ENCODE results near the gene DENND1A.
A peak's percentile ranks its signal among the peaks of the same experiment; 100 is the strongest.

Gene DENND1A

DNA sequence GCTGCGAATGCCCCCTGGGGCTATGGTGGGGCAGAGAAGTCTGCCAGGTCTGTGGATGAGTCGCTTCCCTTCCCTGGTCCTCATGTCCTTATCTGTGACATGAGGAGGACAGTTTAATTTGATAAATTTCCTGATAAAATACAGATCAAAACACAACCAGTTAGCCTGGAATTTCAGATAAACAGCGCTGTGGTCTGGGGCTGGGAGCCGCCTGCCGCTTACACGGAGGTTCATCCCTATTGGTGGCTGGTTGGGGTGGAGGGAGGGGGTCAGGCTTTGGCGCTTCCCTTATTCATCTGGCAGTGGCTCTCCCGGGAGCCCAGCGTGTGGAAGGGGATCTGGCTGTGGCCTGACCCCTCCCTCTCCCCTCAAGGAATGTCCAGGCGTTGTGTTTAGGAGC, 556.0 kb downstream of the DENND1A start:
- H3K4me1 ChIP-seq (ENCODE audit: control insufficient read depth, insufficient read depth, low read depth, low read length): peaks cover 55% of the 10 kb centered on the region
- 5% methylated on average over 8 of the region's 10 CpGs for WGBS
- H3K4me3 ChIP-seq (ENCODE audit: insufficient read depth in 1 of 2, low read depth in 1 of 2, low read length in 2 of 2): no peak overlapping the region
- H3K4ac ChIP-seq (ENCODE audit: low read depth in 1 of 2, low read length in 2 of 2): no peak overlapping the region
- no peak overlapping the region for H3K23ac ChIP-seq (ENCODE audit: low read length in 2 of 2)
- H3K79me1 ChIP-seq (replicated peaks; ENCODE audit: low read length, poor library complexity, severe bottlenecking): no peaks in the 10 kb centered on the region
- peak; percentile 38 for DNase-seq
- H2BK15ac ChIP-seq (ENCODE audit: low read depth, poor library complexity, severe bottlenecking): no peak overlapping the region
- no peak overlapping the region for H3K9ac ChIP-seq (ENCODE audit: low read length)
- no peak overlapping the region for H4K91ac ChIP-seq (ENCODE audit: low read length)
- no peak overlapping the region for H3K4me2 ChIP-seq (ENCODE audit: low read length, poor library complexity, severe bottlenecking)
- H2AFZ ChIP-seq (ENCODE audit: low read depth, low read length): no peak overlapping the region
- H3K9me3 ChIP-seq (ENCODE audit: control insufficient read depth, low read length): no peaks in the 10 kb centered on the region
- no peaks in the 10 kb centered on the region for H3K36me3 ChIP-seq (ENCODE audit: control insufficient read depth in 1 of 2, insufficient read depth in 2 of 2, low read depth in 1 of 2, low read length in 2 of 2)
- H4K8ac ChIP-seq (ENCODE audit: low read length): peak overlapping the region; percentile 20
- H2BK12ac ChIP-seq (ENCODE audit: low read length in 2 of 2): no peak overlapping the region
- no peak overlapping the region for H2BK120ac ChIP-seq (ENCODE audit: low read depth, low read length)
- H3K14ac ChIP-seq (ENCODE audit: low read length in 2 of 2): no peak overlapping the region
- peak overlapping the region in 1 of 2 experiments; percentile 51 for H3K18ac ChIP-seq (ENCODE audit: low read depth in 1 of 2, low read length in 2 of 2)
- peaks cover 21 to 90% of the 10 kb centered on the region in 2 experiments for H3K27me3 ChIP-seq (ENCODE audit: control insufficient read depth in 1 of 2, insufficient read depth in 1 of 2, low read length in 2 of 2)
- no peak overlapping the region for H2AK5ac ChIP-seq (ENCODE audit: low read length, severe bottlenecking)
- H3K27ac ChIP-seq (ENCODE audit: low read length, poor library complexity, severe bottlenecking): no peak overlapping the region
- no peak overlapping the region for H2BK5ac ChIP-seq (ENCODE audit: low read depth, low read length, poor library complexity, severe bottlenecking)

GRCh38 chr9:123373447-123373923, 556.4 kb downstream of the DENND1A start:
- H3K14ac ChIP-seq (ENCODE audit: low read length in 2 of 2): peak overlapping the region in 1 of 2 experiments; percentile 36
- peak overlapping the region; percentile 20 for H4K8ac ChIP-seq (ENCODE audit: low read length)
- H2BK120ac ChIP-seq (ENCODE audit: low read depth, low read length): no peak overlapping the region
- no peaks in the 10 kb centered on the region for H3K36me3 ChIP-seq (ENCODE audit: control insufficient read depth in 1 of 2, insufficient read depth in 2 of 2, low read depth in 1 of 2, low read length in 2 of 2)
- H3K9me3 ChIP-seq (ENCODE audit: control insufficient read depth, low read length): no peaks in the 10 kb centered on the region
- H3K4ac ChIP-seq (ENCODE audit: low read depth in 1 of 2, low read length in 2 of 2): no peak overlapping the region
- no peak overlapping the region for H3K4me2 ChIP-seq (ENCODE audit: low read length, poor library complexity, severe bottlenecking)
- no peaks in the 10 kb centered on the region for H3K79me1 ChIP-seq (replicated peaks; ENCODE audit: low read length, poor library complexity, severe bottlenecking)
- H3K4me3 ChIP-seq (ENCODE audit: insufficient read depth in 1 of 2, low read depth in 1 of 2, low read length in 2 of 2): no peak overlapping the region
- no peak overlapping the region for H2AK5ac ChIP-seq (ENCODE audit: low read length, severe bottlenecking)
- H3K4me1 ChIP-seq (ENCODE audit: control insufficient read depth, insufficient read depth, low read depth, low read length): peaks cover 59% of the 10 kb centered on the region
- 64% methylated on average over 47 of the region's 60 CpGs for WGBS
- no peak overlapping the region for H2BK12ac ChIP-seq (ENCODE audit: low read length in 2 of 2)
- H3K9ac ChIP-seq (ENCODE audit: low read length): no peak overlapping the region
- no peak overlapping the region for H2BK5ac ChIP-seq (ENCODE audit: low read depth, low read length, poor library complexity, severe bottlenecking)
- H3K27me3 ChIP-seq (ENCODE audit: control insufficient read depth in 1 of 2, insufficient read depth in 1 of 2, low read length in 2 of 2): peaks cover 23 to 93% of the 10 kb centered on the region in 2 experiments
- no peak overlapping the region for H3K23ac ChIP-seq (ENCODE audit: low read length in 2 of 2)
- peak overlapping the region in 1 of 2 experiments; percentile 51 for H3K18ac ChIP-seq (ENCODE audit: low read depth in 1 of 2, low read length in 2 of 2)
- peak overlapping the region; percentile 49 for H4K91ac ChIP-seq (ENCODE audit: low read length)
- no peak overlapping the region for H2BK15ac ChIP-seq (ENCODE audit: low read depth, poor library complexity, severe bottlenecking)
- no peak overlapping the region for H3K27ac ChIP-seq (ENCODE audit: low read length, poor library complexity, severe bottlenecking)
- no peak for DNase-seq
- H2AFZ ChIP-seq (ENCODE audit: low read depth, low read length): no peak overlapping the region

DNA sequence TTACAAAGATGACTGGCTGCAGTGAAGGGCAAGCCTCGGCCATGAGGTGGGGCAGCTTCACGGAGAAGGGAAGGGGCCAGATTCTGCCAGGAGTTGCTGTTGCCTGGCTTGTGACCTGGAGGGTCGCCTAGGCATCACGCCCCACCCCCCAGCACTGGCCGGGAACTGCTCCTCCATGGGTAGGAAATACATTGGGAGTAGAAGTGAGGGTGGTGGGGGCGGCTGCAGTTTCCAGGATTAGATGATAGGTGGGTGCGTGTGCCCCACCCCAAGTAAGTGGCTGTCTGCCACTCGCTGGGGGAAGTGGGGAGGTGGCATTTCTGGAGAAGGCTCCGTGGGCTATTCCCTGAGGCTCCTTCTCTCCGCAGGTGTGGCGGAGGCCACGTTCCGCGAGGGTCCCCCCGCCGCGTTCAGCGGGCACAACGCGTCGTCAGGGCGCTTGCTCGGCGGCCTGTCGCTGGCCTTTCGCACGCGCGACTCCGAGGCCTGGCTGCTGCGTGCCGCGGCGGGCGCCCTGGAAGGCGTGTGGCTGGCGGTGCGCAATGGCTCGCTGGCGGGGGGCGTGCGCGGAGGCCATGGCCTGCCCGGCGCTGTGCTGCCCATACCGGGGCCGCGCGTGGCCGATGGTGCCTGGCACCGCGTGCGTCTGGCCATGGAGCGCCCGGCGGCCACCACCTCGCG, 557.0 kb downstream of the DENND1A start:
- Histone ChIP-seq H2AK5ac (ENCODE audit: low read length, severe bottlenecking) (no peak overlapping the region), H3K36me3 (ENCODE audit: control insufficient read depth in 1 of 2, insufficient read depth in 2 of 2, low read depth in 1 of 2, low read length in 2 of 2) (no peaks in the 10 kb centered on the region), H3K4me1 (ENCODE audit: control insufficient read depth, insufficient read depth, low read depth, low read length) (peaks cover 59% of the 10 kb centered on the region), H3K14ac (ENCODE audit: low read length in 2 of 2) (peak overlapping the region in 1 of 2 experiments; percentile 36), H3K79me1 (replicated peaks; ENCODE audit: low read length, poor library complexity, severe bottlenecking) (no peaks in the 10 kb centered on the region), H2AFZ (ENCODE audit: low read depth, low read length) (no peak overlapping the region), H4K91ac (ENCODE audit: low read length) (peak overlapping the region; percentile 28), H3K9ac (ENCODE audit: low read length) (no peak overlapping the region), H2BK5ac (ENCODE audit: low read depth, low read length, poor library complexity, severe bottlenecking) (no peak overlapping the region), H3K18ac (ENCODE audit: low read depth in 1 of 2, low read length in 2 of 2) (no peak overlapping the region), H3K4ac (ENCODE audit: low read depth in 1 of 2, low read length in 2 of 2) (no peak overlapping the region), H3K9me3 (ENCODE audit: control insufficient read depth, low read length) (no peaks in the 10 kb centered on the region), H2BK15ac (ENCODE audit: low read depth, poor library complexity, severe bottlenecking) (no peak overlapping the region), H3K27me3 (ENCODE audit: control insufficient read depth in 1 of 2, insufficient read depth in 1 of 2, low read length in 2 of 2) (peaks cover 23 to 93% of the 10 kb centered on the region in 2 experiments), H4K8ac (ENCODE audit: low read length) (no peak overlapping the region), H3K4me2 (ENCODE audit: low read length, poor library complexity, severe bottlenecking) (no peak overlapping the region), H3K23ac (ENCODE audit: low read length in 2 of 2) (no peak overlapping the region), H2BK12ac (ENCODE audit: low read length in 2 of 2) (no peak overlapping the region), H2BK120ac (ENCODE audit: low read depth, low read length) (no peak overlapping the region), H3K27ac (ENCODE audit: low read length, poor library complexity, severe bottlenecking) (no peak overlapping the region), H3K4me3 (ENCODE audit: insufficient read depth in 1 of 2, low read depth in 1 of 2, low read length in 2 of 2) (peak overlapping the region in 1 of 2 experiments; percentile 26)
- no peak for DNase-seq
- 73% methylated on average over 56 of the region's 58 CpGs for WGBS

DNA sequence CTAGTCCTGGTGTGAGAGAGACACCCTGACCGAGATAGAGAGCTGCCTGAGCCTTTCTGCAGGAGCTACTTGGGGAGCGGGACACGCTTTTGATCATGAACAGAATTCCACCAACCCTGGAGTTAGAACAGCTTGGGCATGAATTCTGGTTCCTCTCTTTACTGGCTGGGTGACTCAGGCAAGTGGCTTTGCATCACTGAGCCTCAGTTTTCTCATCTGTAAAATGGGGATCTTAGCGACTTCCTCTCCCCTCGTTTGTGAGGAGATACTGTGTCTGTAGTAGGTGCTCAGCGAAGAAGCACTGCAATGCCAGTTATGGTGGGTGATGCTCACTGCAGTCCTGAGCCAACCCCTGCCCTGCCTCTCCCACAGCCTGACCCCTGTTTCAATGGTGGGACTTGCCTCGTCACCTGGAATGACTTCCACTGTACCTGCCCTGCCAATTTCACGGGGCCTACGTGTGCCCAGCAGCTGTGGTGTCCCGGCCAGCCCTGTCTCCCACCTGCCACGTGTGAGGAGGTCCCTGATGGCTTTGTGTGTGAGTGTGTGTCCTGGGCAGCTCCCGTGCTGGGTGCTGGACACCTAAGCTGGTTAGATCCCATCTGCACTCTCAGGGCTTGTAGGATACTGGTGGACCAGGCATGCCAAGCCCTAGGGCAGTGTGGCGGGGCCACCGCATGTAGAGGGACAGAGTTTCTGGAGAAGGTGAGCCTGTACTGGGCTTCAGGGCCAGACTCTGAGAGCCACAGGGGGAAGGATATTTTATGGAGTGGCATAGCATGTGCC, 557.9 kb downstream of the DENND1A start:
- Histone ChIP-seq H3K9me3 (ENCODE audit: control insufficient read depth, low read length) (no peaks in the 10 kb centered on the region), H3K4ac (ENCODE audit: low read depth in 1 of 2, low read length in 2 of 2) (no peak overlapping the region), H3K9ac (ENCODE audit: low read length) (no peak overlapping the region), H2BK15ac (ENCODE audit: low read depth, poor library complexity, severe bottlenecking) (no peak overlapping the region), H4K91ac (ENCODE audit: low read length) (no peak overlapping the region), H2AFZ (ENCODE audit: low read depth, low read length) (no peak overlapping the region), H3K79me1 (replicated peaks; ENCODE audit: low read length, poor library complexity, severe bottlenecking) (no peaks in the 10 kb centered on the region), H3K4me3 (ENCODE audit: insufficient read depth in 1 of 2, low read depth in 1 of 2, low read length in 2 of 2) (no peak overlapping the region), H3K27me3 (ENCODE audit: control insufficient read depth in 1 of 2, insufficient read depth in 1 of 2, low read length in 2 of 2) (peaks cover 23 to 84% of the 10 kb centered on the region in 2 experiments), H2AK5ac (ENCODE audit: low read length, severe bottlenecking) (no peak overlapping the region), H3K27ac (ENCODE audit: low read length, poor library complexity, severe bottlenecking) (no peak overlapping the region), H3K14ac (ENCODE audit: low read length in 2 of 2) (no peak overlapping the region), H4K8ac (ENCODE audit: low read length) (no peak overlapping the region), H2BK12ac (ENCODE audit: low read length in 2 of 2) (no peak overlapping the region), H2BK5ac (ENCODE audit: low read depth, low read length, poor library complexity, severe bottlenecking) (no peak overlapping the region), H3K4me1 (ENCODE audit: control insufficient read depth, insufficient read depth, low read depth, low read length) (peaks cover 55% of the 10 kb centered on the region), H3K23ac (ENCODE audit: low read length in 2 of 2) (no peak overlapping the region), H2BK120ac (ENCODE audit: low read depth, low read length) (no peak overlapping the region), H3K18ac (ENCODE audit: low read depth in 1 of 2, low read length in 2 of 2) (no peak overlapping the region), H3K36me3 (ENCODE audit: control insufficient read depth in 1 of 2, insufficient read depth in 2 of 2, low read depth in 1 of 2, low read length in 2 of 2) (no peaks in the 10 kb centered on the region), H3K4me2 (ENCODE audit: low read length, poor library complexity, severe bottlenecking) (no peak overlapping the region)
- DNase-seq: no peak
- 86% methylated on average over 14 of the region's 14 CpGs for WGBS
